AG04449 (cell line): ENCODE measurements around the gene CRIP3.

Experiments used
- CTCF ChIA-PET: fragments of 350-600 bp; formaldehyde crosslinking; extraction: SDS; loops from one replicate; lab custom pipeline; 2021; ENCODE audit warnings: antibody characterized with exemption; lab: Yijun Ruan, JAX
- POLR2A ChIA-PET: fragments of 400-600, 350-600 bp; formaldehyde crosslinking; extraction: SDS; loops from one replicate; lab custom pipeline; 2020; ENCODE audit warnings: antibody characterized with exemption, inconsistent platforms; lab: Yijun Ruan, JAX
- DNase-seq: peaks from one replicate; pipeline ENCODE4 v3.0.0-alpha.2; 2010; ENCODE audit warnings: low read depth, low spot score
- H3K4me3 ChIP-seq: 2 replicates; pipeline ENCODE4 v1.5.1; 2011; ENCODE audit warnings: low read depth, mild to moderate bottlenecking, control low read depth, low read length
- CTCF ChIP-seq: IDR thresholded peaks from one replicate; pipeline ENCODE4 v1.5.1; 2011; ENCODE audit warnings: mild to moderate bottlenecking, moderate library complexity, low read length, control low read depth, inconsistent platforms; ENCODE audit not compliant: insufficient read depth; ENCODE audit errors: missing control alignments

The CRIP3 gene

DNA sequence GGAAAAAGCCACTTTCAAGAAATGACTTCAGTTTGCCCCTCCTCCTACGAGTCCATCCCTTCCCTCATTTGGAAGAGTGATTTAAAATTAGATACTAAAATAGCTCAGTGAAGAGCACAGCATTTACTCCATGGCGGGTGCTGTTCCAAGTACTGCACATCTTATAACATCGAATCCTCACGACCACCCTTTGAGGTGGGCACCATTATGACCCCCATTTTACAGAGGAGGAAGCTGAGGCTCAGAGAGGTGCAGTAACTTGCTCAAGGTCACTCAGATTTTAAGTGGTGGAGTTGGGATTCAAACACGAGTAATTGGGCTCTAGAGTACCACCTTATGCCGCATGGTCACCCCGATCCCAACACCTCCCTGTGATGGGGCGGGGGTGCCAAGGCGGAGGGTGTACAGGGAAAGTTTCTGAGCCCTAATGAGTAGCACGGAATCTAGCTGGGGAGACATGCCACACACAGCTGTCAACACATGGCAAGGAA lies 39.8 kb downstream of the CRIP3 start:
- no peak for DNase-seq
- POLR2A ChIA-PET: no interaction called here
- no peak for TF ChIP-seq CTCF
- CTCF ChIA-PET: interaction anchor here (0.7 to 4.1 kb wide), 13 partner anchors 10 to 238 kb away, joined by 3 to 44 read pairs (median 3); partner anchors contain the start of gene DNPH1
- no peak overlapping the region for H3K4me3 ChIP-seq

- ChIA-PET CTCF (interaction anchor here (0.7 to 4.1 kb wide), 13 partner anchors 10 to 239 kb away, joined by 3 to 44 read pairs (median 3); partner anchors contain the start of genes ABCC10 and DNPH1), POLR2A (no interaction called here)
- DNase-seq: no peak
- no peak for TF ChIP-seq CTCF
- H3K4me3 ChIP-seq: no peak overlapping the region
Measured at GRCh38 chr6:43268355-43268700, 40.3 kb downstream of the CRIP3 start.

GRCh38 chr6:43267619-43268354 lies 40.8 kb downstream of the CRIP3 start:
- TF ChIP-seq CTCF: no peak
- no peak overlapping the region for H3K4me3 ChIP-seq
- no peak for DNase-seq
- ChIA-PET CTCF (interaction anchor here (0.7 to 4.1 kb wide), 10 partner anchors 15 to 239 kb away, joined by 3 to 44 read pairs (median 3); partner anchors contain the start of genes ABCC10 and DNPH1), POLR2A (no interaction called here)

DNA sequence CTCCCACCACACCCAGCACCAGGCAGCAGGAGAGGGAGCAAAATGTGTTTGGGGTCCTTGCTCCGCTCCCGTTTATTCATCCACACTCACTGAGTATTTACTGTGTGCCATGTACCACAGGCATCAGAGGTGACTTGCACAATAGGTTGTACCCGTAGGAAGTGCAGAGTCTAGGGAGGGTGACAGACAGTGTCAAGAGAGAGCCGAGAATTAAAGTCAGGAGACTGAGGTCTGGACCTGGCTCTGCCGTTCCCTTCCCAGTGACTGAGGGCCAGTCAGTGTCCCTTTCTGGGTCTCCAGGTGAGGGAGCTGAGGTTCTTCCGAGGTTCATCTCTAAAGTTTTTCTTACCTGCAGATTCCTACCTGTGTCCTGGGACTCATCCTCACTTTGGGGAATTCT lies 43.1 kb downstream of the CRIP3 start:
- TF ChIP-seq CTCF: no peak
- ChIA-PET CTCF (interaction anchor here (1.0 to 9.4 kb wide), 7 partner anchors 13 to 244 kb away, joined by 3 to 156 read pairs (median 3); partner anchors contain the start of genes DNPH1 and LRRC73), POLR2A (no interaction called here)
- no peak overlapping the region for H3K4me3 ChIP-seq
- DNase-seq: no peak

DNA sequence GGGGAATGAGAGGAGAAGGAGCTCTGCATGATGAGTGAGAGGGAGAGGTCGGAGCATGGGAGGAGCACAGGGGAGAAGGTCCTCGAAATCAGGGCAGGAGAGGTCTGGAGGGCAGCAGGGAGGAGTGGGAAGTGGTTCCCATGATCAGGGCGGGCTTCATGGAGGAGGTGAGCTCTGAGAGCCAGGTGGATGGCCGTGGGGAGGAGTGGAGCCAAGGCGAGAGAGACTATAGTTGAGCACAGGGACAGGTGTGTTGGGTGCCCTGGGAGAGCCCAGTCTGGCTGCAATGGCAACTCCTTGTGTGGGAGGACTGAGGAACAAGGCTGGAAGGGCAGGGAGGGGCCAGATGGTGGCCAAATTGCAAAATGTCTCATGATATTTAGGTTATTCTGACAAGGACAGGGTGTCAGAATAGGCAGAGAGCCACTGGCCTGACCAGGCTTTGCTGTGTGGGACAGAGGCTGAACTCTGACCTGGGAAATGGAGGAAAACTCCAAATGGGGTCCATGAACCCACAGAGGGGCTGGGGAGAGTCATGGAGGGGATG lies 44.0 kb downstream of the CRIP3 start:
- ChIA-PET POLR2A (no interaction called here), CTCF (interaction anchor here (1.2 to 9.4 kb wide), 9 partner anchors 12 to 242 kb away, joined by 3 to 156 read pairs (median 5); partner anchors contain the start of gene DNPH1)
- no peak for DNase-seq
- no peak for TF ChIP-seq CTCF
- H3K4me3 ChIP-seq: no peak overlapping the region
